ENCODE data around the gene LGR6. TPM values are rescaled to one million over a fixed set of nuclear protein-coding genes. Genes with fewer than 3 reads are reported as not detected.

Gene LGR6
- total and polyA plus RNA-seq, 2 donors (not counting 1 experiment from before 2014, with no cell fraction given), result 0.28 TPM; not detected in 1

Other genes starting within 250 kb of the LGR6 start
- gene LMOD1, start 247.3 kb upstream of the LGR6 start, total RNA-seq, result not detected in 2 replicates
- gene LMOD1, start 247.3 kb upstream of the LGR6 start, polyA plus RNA-seq, result not detected in 2 replicates
- 31.5 and 32.3 TPM in 2 replicates for gene TIMM17A, start 238.3 kb upstream of the LGR6 start, total RNA-seq
- gene TIMM17A, start 238.3 kb upstream of the LGR6 start, polyA plus RNA-seq, result 13.7 and 40.7 TPM in 2 replicates
- gene RNPEP, start 211.2 kb upstream of the LGR6 start, total RNA-seq, result 42.9 and 43.1 TPM in 2 replicates
- gene RNPEP, start 211.2 kb upstream of the LGR6 start, polyA plus RNA-seq, result 28.9 and 34.7 TPM in 2 replicates
- gene ELF3, start 183.2 kb upstream of the LGR6 start, total RNA-seq, result 1.5 and 1.6 TPM in 2 replicates
- 1.6 and 4.0 TPM in 2 replicates for gene ELF3, start 183.2 kb upstream of the LGR6 start, polyA plus RNA-seq
- gene GPR37L1, start 70.9 kb upstream of the LGR6 start, total RNA-seq, result not detected in 2 replicates
- gene GPR37L1, start 70.9 kb upstream of the LGR6 start, polyA plus RNA-seq, result not detected in 2 replicates
- 66.8 and 70.7 TPM in 2 replicates for gene ARL8A, start 49.1 kb upstream of the LGR6 start, total RNA-seq
- gene ARL8A, start 49.1 kb upstream of the LGR6 start, polyA plus RNA-seq, result 67.6 and 72.6 TPM in 2 replicates
- 16.0 and 16.5 TPM in 2 replicates for gene PTPN7, start 33.2 kb upstream of the LGR6 start, total RNA-seq
- gene PTPN7, start 33.2 kb upstream of the LGR6 start, polyA plus RNA-seq, result 37.5 and 53.0 TPM in 2 replicates
- gene UBE2T, start 148.1 kb downstream of the LGR6 start, total RNA-seq, result 2.2 and 2.8 TPM in 2 replicates
- 6.5 and 10.0 TPM in 2 replicates for gene UBE2T, start 148.1 kb downstream of the LGR6 start, polyA plus RNA-seq
- gene PPP1R12B, start 154.9 kb downstream of the LGR6 start, total RNA-seq, result 36.8 and 49.6 TPM in 2 replicates
- 4.8 and 7.1 TPM in 2 replicates for gene PPP1R12B, start 154.9 kb downstream of the LGR6 start, polyA plus RNA-seq